GM19351 (cell line): ENCODE results near the gene CFAP53.
"Not testable (repeated sequence)": the region's sequence is repeated elsewhere in the genome, so short reads cannot be mapped to it uniquely, and the experiment has no call there.

Experiments used
- ATAC-seq: cut with Tn5 transposase; IDR thresholded peaks from one replicate; pipeline ENCODE4 v1.9.1; 2021; ENCODE audit warnings: mild to moderate bottlenecking, moderate library complexity; ENCODE audit not compliant: unreplicated experiment

CFAP53 gene

GRCh38 chr18:50273203-50274043 is 7.1 kb upstream of the CFAP53 start:
- ATAC-seq = no peak

GRCh38 chr18:50272568-50272967 is 6.3 kb upstream of the CFAP53 start:
- ATAC-seq = no peak

GRCh38 chr18:50268022-50268747 is 1.9 kb upstream of the CFAP53 start:
- peak; percentile 69 for ATAC-seq

GRCh38 chr18:50262977-50263376 is 3.3 kb downstream of the CFAP53 start:
- no peak for ATAC-seq

- no peak for ATAC-seq
These were observed 15.4 kb downstream of the CFAP53 start for GRCh38 chr18:50250935-50251334.

- no peak for ATAC-seq
These were observed 16.7 kb downstream of the CFAP53 start for GRCh38 chr18:50249576-50249975.

- no peak for ATAC-seq
These were observed 18.7 kb downstream of the CFAP53 start for GRCh38 chr18:50247561-50247960.

- ATAC-seq = not testable (repeated sequence)
These were observed 24.5 kb downstream of the CFAP53 start for GRCh38 chr18:50241768-50242167.

- ATAC-seq = no peak
These were observed 26.2 kb downstream of the CFAP53 start for GRCh38 chr18:50240080-50240563.

- no peak for ATAC-seq
These were observed 33.9 kb downstream of the CFAP53 start for GRCh38 chr18:50232419-50232818.

GRCh38 chr18:50231621-50232020 is 34.7 kb downstream of the CFAP53 start:
- ATAC-seq = no peak

- ATAC-seq = not testable (repeated sequence)
These were observed 46.0 kb downstream of the CFAP53 start for GRCh38 chr18:50220249-50220648.

GRCh38 chr18:50218432-50219197 is 47.7 kb downstream of the CFAP53 start:
- peak; percentile 68 for ATAC-seq

- ATAC-seq = no peak
These were observed 57.0 kb downstream of the CFAP53 start for GRCh38 chr18:50209311-50209710.

- ATAC-seq = no peak
These were observed 58.6 kb downstream of the CFAP53 start for GRCh38 chr18:50207722-50208121.

GRCh38 chr18:50203801-50204604 is 62.3 kb downstream of the CFAP53 start:
- no peak for ATAC-seq

- ATAC-seq = no peak
These were observed 64.7 kb downstream of the CFAP53 start for GRCh38 chr18:50201476-50202018.

GRCh38 chr18:50199921-50200320 is 66.4 kb downstream of the CFAP53 start:
- no peak for ATAC-seq

GRCh38 chr18:50199346-50199855 is 66.9 kb downstream of the CFAP53 start:
- ATAC-seq = no peak

- no peak for ATAC-seq
These were observed 70.0 kb downstream of the CFAP53 start for GRCh38 chr18:50196261-50196660.
